ENCODE data around the gene SLC1A7.

- TF ChIP-seq SUZ12 (IDR thresholded peaks at IDR 0.05) (no peak), LEF1 (IDR thresholded peaks at IDR 0.05; ENCODE audit: borderline replicate concordance) (no peak), BHLHE40 (IDR thresholded peaks at IDR 0.05; ENCODE audit: borderline replicate concordance) (no peak), SP1 (IDR thresholded peaks at IDR 0.05) (no peak), FOXK2 (IDR thresholded peaks at IDR 0.05) (no peak), ELF4 (IDR thresholded peaks at IDR 0.05) (no peak), FOXA1 (IDR thresholded peaks at IDR 0.05) (no peak), PKNOX1 (IDR thresholded peaks at IDR 0.05) (no peak), ZNF384 (IDR thresholded peaks at IDR 0.05) (no peak)
Observed at GRCh38 chr1:53116307-53116810, 26.1 kb downstream of the SLC1A7 start.

Measured in HEK293T (cell line).